ENCODE measurements around the gene TTLL5.

Gene TTLL5

DNA sequence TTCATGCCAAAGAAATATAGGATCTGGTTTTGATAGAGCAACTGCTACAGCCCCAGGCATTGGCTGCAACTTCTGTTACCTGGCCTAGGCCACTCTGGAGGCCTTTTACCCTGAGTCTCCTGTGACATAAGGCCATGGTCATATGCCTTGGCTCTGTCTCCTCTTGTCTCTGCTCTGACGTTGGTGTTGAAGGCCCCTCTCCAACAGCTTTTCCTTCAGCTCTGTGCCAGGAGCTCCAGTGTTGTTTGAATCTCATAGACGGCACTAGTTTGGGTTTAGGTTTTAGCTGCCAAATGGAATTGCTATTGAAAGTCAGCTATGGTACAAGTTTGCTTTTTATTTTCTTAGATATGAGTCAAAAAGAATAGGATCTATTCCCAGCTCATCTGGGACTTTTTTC is 41.1 kb downstream of the TTLL5 start:
- DNase-seq: no peak

DNA sequence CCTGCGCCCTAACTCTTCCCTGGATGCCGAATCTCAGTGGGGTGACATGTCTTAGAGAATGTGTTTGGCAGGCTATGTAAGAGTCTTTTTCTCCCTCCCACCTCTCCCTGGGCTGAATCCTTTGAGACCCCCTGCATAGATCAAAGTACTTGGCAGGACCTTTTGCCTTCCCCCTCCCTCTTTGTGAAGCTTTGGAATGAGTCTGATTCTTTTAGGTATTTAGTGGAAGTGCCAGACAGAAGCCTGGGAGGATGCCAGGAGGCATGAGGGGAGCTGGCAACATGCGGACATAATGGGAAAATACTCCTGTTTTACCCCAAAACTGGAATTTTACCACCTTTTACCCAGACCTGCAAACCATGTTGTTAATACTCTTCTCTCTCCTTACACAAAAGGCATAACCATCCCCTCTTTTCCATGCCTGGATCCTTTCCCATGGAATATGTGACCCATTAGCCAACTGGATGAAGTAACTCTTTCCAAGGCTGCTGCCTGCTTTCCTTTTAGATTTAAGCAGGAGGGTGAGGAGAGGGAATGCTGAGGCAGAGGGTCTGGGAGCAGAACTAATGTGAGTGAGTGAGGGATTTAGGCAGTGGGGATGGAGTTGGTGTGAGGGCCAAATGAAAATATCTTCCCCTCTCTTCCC is 41.7 kb downstream of the TTLL5 start:
- DNase-seq: no peak

DNA sequence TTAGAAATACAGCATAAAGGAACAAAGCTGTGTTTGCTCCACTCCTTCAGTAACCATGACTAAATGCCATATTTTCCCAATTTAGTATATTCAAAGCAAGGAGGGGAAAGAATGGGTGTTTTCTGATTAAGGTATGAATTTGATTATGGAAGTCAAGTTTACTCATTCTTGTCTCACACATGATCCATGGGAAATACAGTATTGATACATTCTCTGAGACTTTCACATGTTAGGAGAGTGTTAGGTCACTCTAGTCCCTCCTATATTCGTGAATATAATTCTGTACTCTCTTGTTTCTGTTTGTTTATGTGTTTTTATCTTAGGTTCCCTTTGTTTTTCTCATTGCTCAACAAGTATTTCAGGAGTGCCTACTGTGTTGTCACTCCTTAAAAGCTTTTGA is 42.4 kb downstream of the TTLL5 start:
- no peak for DNase-seq

DNA sequence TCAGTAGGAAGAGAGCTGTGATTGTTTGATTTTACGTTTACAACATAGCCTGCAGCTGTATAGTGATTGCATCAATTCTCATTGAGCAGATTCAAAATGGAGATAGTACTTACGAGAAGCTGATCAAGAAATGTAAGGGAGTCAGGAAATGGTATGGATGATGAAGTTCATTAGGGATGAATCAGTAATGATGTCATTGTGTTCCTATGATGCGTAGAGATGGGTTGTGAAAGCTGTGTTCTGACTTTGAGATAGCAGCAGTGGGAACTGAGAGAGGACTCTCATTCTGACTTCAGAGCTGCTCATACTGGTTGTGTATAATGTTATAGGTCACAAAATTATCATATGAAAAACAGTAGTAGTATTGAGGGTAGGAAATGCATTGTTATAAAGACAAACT is 44.0 kb downstream of the TTLL5 start:
- DNase-seq: no peak

DNA sequence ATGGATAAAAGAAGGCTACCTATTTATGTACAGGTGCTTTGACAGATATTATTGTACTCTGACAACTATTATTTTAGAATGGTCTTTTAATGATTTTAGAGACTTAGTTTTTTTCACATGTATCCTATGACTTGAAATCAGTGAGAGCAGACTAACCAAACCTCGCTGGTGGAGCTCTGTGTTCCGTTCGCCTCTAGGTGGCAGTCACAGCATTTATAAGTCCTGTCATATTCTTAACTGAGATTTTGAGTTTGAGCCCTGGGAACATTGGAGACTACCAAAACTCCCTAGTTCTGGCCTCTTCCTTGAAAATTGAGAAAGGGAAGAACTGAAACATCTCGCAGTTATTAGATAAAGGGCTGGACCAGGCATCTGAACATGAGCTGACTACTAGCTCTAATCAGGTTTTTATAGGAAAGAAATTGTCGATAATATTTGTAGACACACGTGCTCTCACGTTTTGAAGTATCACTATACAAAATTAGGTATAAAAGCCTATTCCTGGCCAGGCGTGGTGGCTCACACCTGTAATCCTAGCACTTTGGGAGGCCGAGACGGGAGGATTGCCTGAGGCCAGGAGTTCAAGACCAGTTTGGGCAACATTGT is 48.3 kb downstream of the TTLL5 start:
- peak; percentile 40 for DNase-seq

DNA sequence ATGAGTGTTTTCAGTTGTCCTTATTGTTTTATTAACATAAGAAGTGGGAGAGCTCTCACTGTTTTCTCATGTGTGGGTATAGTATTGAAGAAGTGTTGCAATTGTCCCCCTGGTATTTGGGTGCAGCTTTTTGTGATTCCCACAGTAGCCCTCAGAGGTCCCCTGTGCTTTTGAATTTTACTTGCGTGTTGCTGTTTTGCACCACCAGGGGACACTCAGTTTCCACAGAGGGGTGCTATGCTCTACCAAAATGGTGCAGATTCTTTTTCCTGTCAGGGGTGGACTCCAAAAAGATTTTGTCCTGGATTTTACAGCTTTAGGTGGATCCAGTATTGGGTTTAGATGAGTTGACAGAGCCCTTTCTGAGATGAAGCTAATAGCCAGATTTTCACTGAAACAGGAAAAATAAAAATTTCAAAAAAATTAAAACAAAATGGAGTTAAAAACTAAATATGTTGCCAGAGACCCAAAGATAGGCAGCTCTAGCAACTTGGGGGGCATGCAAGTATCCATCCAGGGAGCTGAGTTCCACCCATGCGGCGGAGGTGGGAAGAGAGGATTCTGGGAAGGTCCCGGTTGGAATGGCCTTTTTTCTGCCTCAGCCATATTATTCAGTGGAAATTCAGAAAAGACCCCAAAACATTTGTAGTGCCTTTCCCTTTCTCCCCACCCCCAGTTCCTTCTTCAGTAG is 50.2 kb downstream of the TTLL5 start:
- DNase-seq: no peak

DNA sequence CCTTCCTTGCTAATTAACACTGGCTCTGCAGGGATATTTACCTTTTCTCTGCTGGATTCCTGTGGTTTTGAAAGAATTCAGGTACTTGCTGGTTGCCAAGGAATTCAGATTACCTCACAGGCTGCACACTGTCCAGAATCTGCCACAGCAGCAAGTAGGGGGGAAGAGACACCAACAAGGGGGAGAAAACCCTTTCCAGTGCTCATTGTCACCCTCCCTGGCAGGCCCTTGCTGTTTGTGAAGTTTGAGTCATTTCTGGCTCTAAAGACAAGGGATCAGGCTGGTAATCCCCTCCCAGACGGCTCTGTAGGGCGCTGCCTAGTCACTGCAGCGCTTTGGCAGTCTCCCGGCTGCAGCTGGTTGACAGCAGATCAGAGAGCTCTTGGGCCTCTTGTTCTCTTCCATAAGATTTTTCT is 50.8 kb downstream of the TTLL5 start:
- DNase-seq: no peak

DNA sequence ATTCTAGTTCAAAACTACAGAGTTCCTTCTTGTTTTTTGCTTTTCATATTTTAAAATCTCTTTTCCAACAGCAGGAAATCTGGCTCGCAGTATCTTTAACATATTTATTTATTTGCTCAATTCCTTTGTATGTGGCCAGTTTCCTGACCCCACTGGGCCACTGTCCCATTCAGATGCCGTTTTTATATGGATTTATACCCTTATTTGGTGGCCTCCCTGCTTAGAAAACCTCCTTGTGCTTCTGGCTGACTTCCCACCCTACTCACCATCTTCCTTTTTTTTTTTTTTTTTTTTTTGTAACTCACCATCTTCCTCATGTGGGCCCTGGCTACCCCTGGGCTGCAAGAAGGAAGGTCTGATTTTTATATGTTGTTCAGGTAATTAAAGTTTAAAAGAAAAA is 53.9 kb downstream of the TTLL5 start:
- DNase-seq: no peak

DNA sequence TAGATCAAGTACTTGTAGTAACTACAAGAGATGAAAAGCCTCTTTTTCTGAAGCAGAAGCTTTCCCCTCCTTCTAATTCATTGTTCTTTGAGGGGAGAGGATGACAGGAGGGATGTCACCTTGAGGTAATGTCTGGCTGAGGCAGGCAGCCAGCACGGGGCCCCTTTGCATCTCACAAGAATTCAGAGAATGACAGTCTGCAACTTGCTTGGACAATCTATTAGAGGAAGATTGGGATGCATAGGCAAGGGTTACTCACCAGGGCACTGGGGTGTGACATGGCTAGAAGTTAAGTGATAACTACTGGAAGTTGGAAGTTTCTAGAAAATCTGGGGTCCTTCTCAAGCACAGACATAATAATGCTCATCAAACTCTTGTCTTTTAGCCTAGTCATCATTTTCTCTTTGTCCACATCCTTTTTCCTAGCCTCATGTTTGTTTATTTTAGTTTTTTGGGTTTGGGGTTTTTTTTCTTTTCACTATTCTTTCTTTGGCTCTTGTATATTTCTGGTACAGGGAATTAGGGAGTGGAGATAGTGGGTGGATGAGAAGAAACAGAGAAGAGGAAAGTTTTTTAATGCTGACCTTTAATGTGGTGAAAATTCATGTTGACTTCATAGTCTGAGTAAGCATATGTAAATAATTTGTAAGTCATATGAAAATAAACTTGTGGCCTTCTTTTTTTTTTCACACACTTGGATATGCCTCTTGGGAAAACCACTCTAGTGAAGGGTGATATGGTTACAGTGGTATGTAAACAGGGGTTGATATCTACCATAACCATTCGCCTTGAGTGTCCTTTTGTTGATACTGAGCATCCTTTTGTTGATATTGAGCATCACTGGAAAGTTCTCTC is 55.1 kb downstream of the TTLL5 start:
- DNase-seq: no peak

DNA sequence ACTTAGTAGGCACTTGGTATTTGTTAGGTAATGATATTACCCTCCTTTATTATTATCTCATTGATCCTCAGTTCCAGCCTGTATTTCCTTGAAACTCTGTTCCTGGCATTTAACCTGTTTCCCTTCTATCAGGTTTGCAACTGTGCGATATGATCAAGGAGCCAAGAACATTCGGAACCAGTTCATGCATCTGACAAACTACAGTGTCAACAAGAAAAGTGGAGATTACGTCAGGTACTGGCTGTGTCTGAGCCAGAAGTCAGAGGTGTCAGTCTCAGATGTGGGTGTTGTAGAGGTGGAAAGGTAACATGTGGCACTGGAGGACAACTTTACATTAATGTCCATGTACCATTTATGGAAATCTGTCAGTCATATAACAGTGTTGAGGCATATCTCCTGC is 56.7 kb downstream of the TTLL5 start:
- DNase-seq: no peak

DNA sequence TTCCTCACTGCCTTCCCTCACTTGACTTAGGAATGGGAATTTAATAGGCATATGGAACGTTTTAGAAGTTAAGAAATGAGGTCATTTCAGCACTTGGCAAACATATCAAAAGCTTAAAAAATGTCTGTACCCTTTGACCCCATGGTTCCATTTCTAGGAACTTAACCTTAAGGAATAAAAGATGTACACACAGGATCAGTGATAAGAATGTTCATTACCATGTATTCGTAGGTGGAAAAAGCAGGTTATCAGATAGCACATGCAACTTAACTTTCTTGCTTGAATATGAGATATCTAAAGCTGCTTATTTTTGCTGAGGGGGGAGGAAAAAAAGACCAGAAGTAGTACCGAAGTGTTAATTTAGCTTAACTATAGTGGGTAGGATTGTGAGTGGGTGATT is 57.2 kb downstream of the TTLL5 start:
- no peak for DNase-seq

DNA sequence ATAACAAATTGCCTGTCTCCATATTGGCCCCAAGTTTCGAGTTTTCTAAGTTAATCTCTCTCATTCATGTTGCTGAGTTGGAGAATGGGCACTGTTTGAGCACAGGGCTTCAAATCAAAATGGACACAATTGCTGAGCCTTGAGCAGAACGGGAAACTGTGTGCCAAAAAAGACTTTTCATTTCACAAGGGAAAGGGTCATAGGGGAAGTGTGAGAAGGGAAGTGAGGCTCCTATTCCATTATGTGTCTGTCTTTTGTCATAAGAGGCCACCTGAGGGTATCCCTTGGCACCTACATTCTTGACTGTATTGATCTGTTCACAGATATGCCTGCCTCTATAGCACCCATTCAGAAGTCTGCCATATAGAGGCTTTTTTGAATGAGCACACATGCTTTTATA is 59.1 kb downstream of the TTLL5 start:
- no peak for DNase-seq

DNA sequence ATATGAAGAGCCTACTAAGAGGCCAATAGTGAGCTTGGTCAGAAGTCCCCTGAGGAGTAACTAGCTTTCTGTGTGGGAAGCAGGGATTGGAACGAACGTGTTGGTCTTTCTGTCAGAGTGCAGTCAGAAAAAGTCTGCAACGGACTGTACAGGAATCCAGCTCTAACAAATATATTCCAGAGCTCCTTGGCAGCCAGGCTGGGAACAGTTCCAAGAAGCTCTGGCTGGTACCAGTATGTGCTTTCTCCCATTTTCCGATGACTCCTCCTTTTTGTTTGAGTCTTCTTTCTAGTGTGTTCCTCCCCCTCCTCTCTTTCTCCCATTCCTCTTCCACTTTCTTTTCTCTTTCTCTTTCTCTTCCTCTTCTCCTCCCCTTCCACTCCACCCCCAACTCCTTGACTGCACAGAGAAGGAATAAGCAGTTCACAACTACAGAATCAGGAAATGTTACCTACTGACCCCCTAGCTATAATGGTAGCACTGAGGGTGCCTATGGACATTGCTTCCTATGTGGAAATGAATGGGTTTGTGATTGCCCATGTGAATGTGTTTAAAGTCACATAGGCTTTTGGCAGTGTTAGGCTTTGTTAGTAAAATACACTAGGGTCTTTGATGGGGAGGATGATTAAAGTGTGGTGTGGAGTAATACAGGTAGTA is 59.9 kb downstream of the TTLL5 start:
- DNase-seq: no peak

DNA sequence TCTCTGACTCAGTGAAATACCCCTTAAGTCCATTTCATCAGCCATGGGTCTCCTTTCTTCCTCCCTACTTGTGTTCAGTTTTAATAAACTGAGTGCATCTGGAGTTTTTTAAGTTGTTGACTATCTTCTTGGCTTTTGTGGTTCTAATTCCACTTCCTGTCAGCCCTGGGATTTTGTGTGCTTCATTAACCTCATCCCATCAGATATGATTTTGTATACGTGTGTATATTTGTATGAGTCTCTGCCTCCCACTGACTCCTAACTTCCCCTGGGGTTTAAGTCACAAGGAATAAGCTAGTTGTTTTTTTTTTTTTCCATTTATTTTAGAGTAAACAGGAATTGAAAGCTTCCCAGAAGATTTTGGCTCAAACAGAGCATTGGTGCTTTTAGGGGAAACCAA is 62.7 kb downstream of the TTLL5 start:
- DNase-seq: no peak

DNA sequence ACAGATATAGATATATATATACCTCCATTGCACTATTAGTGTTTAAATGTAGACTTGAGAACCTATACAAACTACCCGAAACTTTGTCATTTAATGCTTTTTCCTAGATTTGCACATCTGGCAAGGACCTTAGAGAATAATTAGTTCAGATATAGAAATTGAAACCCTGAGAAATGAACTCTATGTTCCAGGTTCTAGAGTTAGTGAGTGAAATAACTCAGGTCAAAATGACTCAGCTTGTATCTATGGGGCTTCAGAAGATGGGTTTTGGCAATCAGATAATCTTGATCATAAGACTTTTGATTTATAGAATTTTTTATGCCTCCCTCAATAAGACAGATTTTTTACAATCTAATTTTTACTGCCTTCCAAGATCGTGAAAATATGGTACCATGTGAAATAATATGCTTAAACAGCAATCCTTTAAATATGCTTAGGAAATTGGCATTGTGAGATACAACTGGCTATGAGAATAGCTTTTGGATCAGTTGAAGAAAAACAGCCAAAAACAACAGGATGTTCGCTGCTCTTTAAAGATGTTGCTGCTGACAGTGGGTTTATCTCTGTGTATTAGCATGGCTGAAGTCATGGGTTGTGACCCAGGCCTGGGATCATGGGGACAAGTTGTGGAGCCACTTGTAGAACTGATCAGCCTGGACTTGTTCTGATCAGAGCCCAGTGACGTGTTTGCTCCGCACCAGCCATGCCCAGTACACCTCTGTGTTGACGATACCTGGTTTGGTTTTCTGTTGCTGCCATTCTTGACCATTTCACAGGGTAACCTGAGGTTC is 63.6 kb downstream of the TTLL5 start:
- DNase-seq: no peak

DNA sequence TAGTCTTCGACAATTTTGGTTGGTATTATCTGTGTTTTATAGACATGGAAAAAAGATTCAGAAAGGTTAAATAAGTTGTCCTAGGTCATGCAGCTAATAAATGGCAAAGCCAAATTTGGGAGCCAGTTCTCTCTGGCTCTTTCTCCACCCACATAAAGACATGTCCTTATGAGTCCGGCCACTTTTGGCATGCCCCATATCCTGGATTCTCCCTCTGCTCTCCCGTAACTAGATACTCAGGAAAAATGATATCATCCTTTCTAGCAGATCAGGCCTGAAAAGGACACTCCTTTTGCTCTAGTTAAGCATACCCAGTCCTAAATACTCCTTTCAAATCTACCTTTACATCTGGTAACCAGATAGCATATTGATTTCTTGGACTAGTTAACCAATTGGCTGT is 64.4 kb downstream of the TTLL5 start:
- no peak for DNase-seq

DNA sequence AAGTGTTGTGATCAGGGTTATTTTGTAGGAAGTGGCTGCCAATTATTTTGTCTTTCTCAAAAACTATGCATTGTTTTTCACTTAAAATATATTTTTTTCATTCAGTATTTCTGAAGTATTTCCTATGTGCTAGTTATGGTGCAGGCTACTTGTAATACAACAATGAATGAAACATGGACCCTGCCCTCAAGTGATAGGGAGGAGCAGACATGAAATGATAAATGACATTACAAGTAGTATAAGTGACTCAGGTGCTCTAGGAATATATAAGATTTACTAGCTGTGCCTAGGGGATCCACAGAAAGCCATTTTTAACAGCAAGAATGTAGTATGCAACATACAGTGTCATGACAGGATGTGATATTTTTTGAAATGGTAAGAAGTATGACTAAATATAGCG is 65.3 kb downstream of the TTLL5 start:
- DNase-seq: no peak

DNA sequence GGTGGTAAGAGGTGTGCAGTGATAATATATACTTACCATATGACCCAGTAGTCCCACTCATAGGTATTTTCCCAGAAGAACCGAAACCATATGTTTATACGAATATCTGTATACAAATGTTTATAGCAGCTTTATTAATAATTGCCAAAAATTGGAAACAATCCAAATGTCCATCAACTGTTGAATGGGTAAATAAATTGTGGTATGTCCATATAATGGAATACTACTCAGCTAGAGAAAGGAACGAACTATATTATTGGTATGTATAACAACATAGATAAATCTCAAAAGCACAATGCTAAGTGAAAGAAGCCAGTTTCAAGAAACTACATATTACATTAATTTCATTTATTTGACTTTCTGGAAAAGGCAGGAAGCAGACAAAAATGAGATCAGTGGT is 66.1 kb downstream of the TTLL5 start:
- DNase-seq: no peak

DNA sequence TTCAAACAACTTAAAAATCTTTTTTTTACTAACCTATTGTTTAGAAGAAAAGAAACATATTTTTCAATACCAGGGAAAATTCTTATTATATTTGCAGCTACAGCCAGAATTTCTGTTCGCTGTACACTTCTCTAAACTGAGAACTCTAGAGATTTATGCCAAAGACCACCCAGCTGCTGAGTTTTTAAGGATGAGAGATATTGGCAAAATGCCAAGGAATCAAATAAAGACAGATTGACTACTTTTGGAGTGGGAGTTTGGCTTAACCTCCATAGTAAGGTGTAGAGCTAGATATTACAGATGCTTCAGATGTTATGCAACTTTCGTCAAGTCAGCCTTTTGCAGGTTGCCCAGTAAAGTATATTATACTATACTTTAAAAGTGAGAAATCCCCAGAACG is 71.8 kb downstream of the TTLL5 start:
- no peak for DNase-seq

DNA sequence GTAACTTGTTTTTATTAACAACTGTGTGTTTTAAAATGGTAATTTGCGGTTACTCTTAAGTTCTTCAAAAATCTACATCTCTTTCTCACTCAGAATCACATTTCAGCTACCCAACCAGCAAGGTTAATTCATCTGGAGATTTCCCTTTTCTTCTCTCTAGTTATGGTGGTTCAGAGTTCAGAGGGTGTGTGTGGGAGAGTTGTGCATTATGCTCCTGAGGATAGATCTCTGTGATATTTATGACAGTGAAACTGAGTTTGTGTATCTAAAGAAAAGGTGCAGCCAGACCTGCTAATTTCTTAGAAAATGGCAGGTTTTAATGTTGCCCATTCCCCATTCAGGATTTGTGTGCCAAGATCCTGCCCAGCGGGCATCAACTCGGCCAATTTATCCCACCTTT is 73.8 kb downstream of the TTLL5 start:
- DNase-seq: no peak

DNA sequence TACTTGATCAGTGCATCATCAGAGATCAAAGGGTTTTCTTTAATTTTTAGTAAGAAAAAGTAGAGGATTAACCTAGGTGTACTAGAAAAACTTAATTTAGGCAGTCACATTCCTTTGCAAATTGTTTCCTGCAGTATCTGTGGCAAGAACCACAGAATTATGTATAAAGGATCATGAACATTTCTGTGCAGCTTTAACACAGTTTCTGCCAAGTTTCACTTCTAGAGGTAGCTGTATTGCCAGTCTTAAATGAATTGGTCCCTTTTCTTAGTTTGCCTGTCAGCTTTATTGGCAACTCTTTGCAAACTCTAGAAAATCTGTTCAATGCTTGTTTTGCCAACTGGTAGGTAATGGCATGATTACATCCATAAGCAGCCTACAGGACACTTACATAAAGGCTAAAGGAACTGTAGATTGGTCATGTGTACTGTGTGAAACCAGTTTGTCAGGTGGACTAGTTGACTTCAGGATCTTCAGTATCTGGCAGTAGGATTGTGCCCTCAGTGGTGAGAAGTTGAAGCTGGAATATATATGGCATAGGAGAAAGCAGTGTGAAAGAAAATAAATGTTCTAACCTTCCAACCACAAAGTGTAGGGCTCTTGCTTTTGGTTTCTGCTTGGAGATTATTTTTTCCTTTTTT is 75.9 kb downstream of the TTLL5 start:
- DNase-seq: no peak

DNA sequence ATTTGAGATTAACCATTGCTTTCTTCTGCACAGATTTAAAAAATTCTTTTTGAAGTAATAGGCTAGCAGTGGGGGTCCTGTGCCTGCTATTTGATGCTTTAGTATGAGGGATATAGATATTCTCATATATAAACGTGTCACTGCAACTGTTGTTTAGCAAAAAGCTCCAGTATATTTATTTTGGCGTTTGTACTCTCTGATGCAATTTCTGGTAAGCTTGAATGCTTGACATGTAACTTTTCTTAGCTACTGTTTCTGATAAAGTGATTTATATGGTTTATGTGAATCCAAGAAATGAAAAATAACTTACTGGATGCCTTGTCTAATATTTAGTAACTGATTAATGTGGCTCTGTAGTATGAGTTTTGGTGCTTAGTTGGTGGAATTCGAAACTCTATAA is 77.1 kb downstream of the TTLL5 start:
- no peak for DNase-seq

Data from stimulated activated CD4-positive, alpha-beta T cell treated with anti-CD3 and anti-CD28 coated beads, Interleukin-4, amount 100 ng/mL, for 4 hours (primary cell).